MM.1S (cell line): ENCODE data around the gene SYNDIG1.

Experiments used
- DNase-seq: peaks from one replicate; pipeline ENCODE4 v3.0.0-alpha.2; 2015
- H2AFZ ChIP-seq: fragments of 300-600 bp; sonication (generic); 2 replicates; pipeline ENCODE4 v1.6.0; 2016; ENCODE audit warnings: antibody characterized with exemption, low read length
- H3F3A ChIP-seq: fragments of 300-600 bp; sonication (generic); 2 replicates; pipeline ENCODE4 v1.6.1; 2016; ENCODE audit warnings: mild to moderate bottlenecking, antibody characterized with exemption, low read length, moderate library complexity, mixed read lengths; ENCODE audit not compliant: insufficient read depth
- H3K27ac ChIP-seq: fragments of 300-600 bp; sonication (generic); 2 replicates; pipeline ENCODE4 v1.5.1; 2016; ENCODE audit warnings: mild to moderate bottlenecking, low read length
- H3K27me3 ChIP-seq: fragments of 300-600 bp; sonication (generic); replicated peaks from 2 replicates; pipeline ENCODE4 v1.6.0; 2016; ENCODE audit warnings: low read length; ENCODE audit not compliant: insufficient read depth
- H3K36me3 ChIP-seq: fragments of 300-600 bp; sonication (generic); replicated peaks from 2 replicates; pipeline ENCODE4 v1.6.1; 2016; ENCODE audit warnings: mild to moderate bottlenecking, low read length, mixed read lengths; ENCODE audit not compliant: insufficient read depth
- H3K4me1 ChIP-seq: fragments of 300-600 bp; sonication (generic); 2 replicates; pipeline ENCODE4 v1.6.1; 2016; ENCODE audit warnings: low read length, mixed read lengths
- H3K4me2 ChIP-seq: fragments of 300-600 bp; sonication (generic); 2 replicates; pipeline ENCODE4 v1.6.0; 2016; ENCODE audit warnings: low read depth, low read length
- H3K4me3 ChIP-seq: fragments of 300-600 bp; sonication (generic); 2 replicates; pipeline ENCODE4 v1.5.1; 2016; ENCODE audit warnings: low read length, mixed read lengths
- H3K79me2 ChIP-seq: fragments of 300-600 bp; sonication (generic); 2 replicates; pipeline ENCODE4 v1.6.1; 2016; ENCODE audit warnings: mixed run types, low read length, mixed read lengths
- H3K9ac ChIP-seq: fragments of 300-600 bp; sonication (generic); 2 replicates; pipeline ENCODE4 v1.6.1; 2016; ENCODE audit warnings: low read length, mixed read lengths
- H3K9me2 ChIP-seq: fragments of 300-600 bp; sonication (generic); replicated peaks from 2 replicates; pipeline ENCODE4 v1.6.1; 2016; ENCODE audit warnings: mild to moderate bottlenecking, low read length, mixed read lengths; ENCODE audit not compliant: insufficient read depth
- H3K9me3 ChIP-seq: fragments of 300-600 bp; sonication (generic); replicated peaks from 2 replicates; pipeline ENCODE4 v1.6.1; 2016; ENCODE audit warnings: mild to moderate bottlenecking, low read length, mixed read lengths; ENCODE audit not compliant: insufficient read depth
- H4K20me1 ChIP-seq: fragments of 300-600 bp; sonication (generic); 2 replicates; pipeline ENCODE4 v1.6.1; 2016; ENCODE audit warnings: mild to moderate bottlenecking, low read length, moderate library complexity, mixed read lengths; ENCODE audit not compliant: insufficient read depth
- CTCF ChIP-seq: fragments of 300-600 bp; sonication (generic); IDR thresholded peaks from 2 replicates; pipeline ENCODE4 v1.5.1; 2016; ENCODE audit warnings: antibody characterized with exemption, low read length, mixed read lengths
- EZH2 ChIP-seq: fragments of 300-600 bp; sonication (generic); optimal IDR thresholded peaks from 2 replicates; pipeline ENCODE3; 2017; ENCODE audit warnings: low read depth, mild to moderate bottlenecking, antibody characterized with exemption, low read length, mixed read lengths
- EZH2phosphoT487 ChIP-seq: fragments of 300-600 bp; sonication (generic); IDR thresholded peaks from 2 replicates; pipeline ENCODE4 v1.6.1; 2018; ENCODE audit warnings: antibody characterized with exemption, low read length

Gene SYNDIG1

DNA sequence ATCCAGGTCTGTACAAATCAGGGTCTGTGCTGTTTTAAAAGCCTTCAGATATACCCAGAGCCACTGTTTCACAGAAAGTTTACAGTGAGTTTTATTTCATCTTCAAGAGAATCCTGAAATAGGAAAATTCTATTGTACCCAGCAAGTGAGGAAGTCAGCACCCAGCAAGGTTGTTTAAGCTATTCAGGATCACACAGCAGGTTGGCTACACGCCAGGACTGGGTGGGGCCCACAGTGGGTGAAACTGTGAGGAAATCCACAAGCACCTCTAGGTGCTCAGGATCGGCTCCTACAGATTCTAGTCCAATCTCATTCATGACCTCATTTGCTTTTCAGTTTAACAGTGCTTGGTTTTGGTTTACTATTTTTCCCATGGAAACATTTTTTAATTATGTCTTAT is 128.9 kb downstream of the SYNDIG1 start:
- no peaks in the 10 kb centered on the region for H3K9me2 ChIP-seq
- H3K4me1 ChIP-seq: no peaks in the 10 kb centered on the region
- no peaks in the 10 kb centered on the region for H3K9me3 ChIP-seq
- DNase-seq: no peak
- no peak overlapping the region for H2AFZ ChIP-seq
- no peaks in the 10 kb centered on the region for H4K20me1 ChIP-seq
- 0 out of 2 replicates have a peak, but pooled peaks cover 4% of the 10 kb centered on the region for H3K36me3 ChIP-seq
- no peak overlapping the region for H3K4me2 ChIP-seq
- H3K4me3 ChIP-seq: no peak overlapping the region
- H3K27me3 ChIP-seq: no peaks in the 10 kb centered on the region
- 0 out of 2 replicates have a peak, but pooled peaks cover 5% of the 10 kb centered on the region for H3K79me2 ChIP-seq
- H3K27ac ChIP-seq: no peak overlapping the region
- H3F3A ChIP-seq: no peaks in the 10 kb centered on the region
- no peak overlapping the region for H3K9ac ChIP-seq
- TF ChIP-seq EZH2phosphoT487 (no peak), EZH2 (no peak), CTCF (no peak)

GRCh38 chr20:24598996-24599395 is 129.6 kb downstream of the SYNDIG1 start:
- DNase-seq: no peak
- Histone ChIP-seq H3F3A (no peaks in the 10 kb centered on the region), H3K9me2 (no peaks in the 10 kb centered on the region), H3K36me3 (0 out of 2 replicates have a peak, but pooled peaks cover 4% of the 10 kb centered on the region), H3K27ac (no peak overlapping the region), H3K4me2 (no peak overlapping the region), H3K27me3 (no peaks in the 10 kb centered on the region), H3K4me3 (no peak overlapping the region), H3K79me2 (0 out of 2 replicates have a peak, but pooled peaks cover 5% of the 10 kb centered on the region), H2AFZ (no peak overlapping the region), H3K4me1 (no peaks in the 10 kb centered on the region), H4K20me1 (no peaks in the 10 kb centered on the region), H3K9ac (no peak overlapping the region), H3K9me3 (no peaks in the 10 kb centered on the region)
- TF ChIP-seq CTCF: no peak
- TF ChIP-seq EZH2: no peak
- no peak for TF ChIP-seq EZH2phosphoT487

GRCh38 chr20:24600012-24600411 is 130.6 kb downstream of the SYNDIG1 start:
- 0 out of 2 replicates have a peak, but pooled peaks cover 5% of the 10 kb centered on the region for H3K79me2 ChIP-seq
- no peak overlapping the region for H3K4me3 ChIP-seq
- DNase-seq: no peak
- H3K27me3 ChIP-seq: no peaks in the 10 kb centered on the region
- H4K20me1 ChIP-seq: no peaks in the 10 kb centered on the region
- H3K36me3 ChIP-seq: 0 out of 2 replicates have a peak, but pooled peaks cover 4% of the 10 kb centered on the region
- H3F3A ChIP-seq: no peaks in the 10 kb centered on the region
- H3K9ac ChIP-seq: no peak overlapping the region
- no peaks in the 10 kb centered on the region for H3K9me2 ChIP-seq
- TF ChIP-seq EZH2phosphoT487 (no peak), CTCF (no peak)
- H2AFZ ChIP-seq: no peak overlapping the region
- no peaks in the 10 kb centered on the region for H3K9me3 ChIP-seq
- no peak overlapping the region for H3K27ac ChIP-seq
- no peaks in the 10 kb centered on the region for H3K4me1 ChIP-seq
- H3K4me2 ChIP-seq: no peak overlapping the region
